ENCODE measurements around the gene SORBS1. TPM values are rescaled to one million over a fixed set of nuclear protein-coding genes. Genes with fewer than 3 reads are reported as not detected.

Gene SORBS1
- polyA plus RNA-seq, 3 donors from 2014 or later: 0.33 to 1.8 (median 0.82) TPM

GRCh38 chr10:95496951-95497350, 64.2 kb downstream of the SORBS1 start:
- no peak for DNase-seq
- peaks cover 1 to 5% (median 2%) of the 10 kb centered on the region in 3 donors for H3K27me3 Mint-ChIP-seq (ENCODE audit: low read depth in 3 of 3)
- no peak overlapping the region for H3K4me3 Mint-ChIP-seq
- no peaks in the 10 kb centered on the region for H3K9me3 Mint-ChIP-seq
- H3K36me3 Mint-ChIP-seq: no peaks in the 10 kb centered on the region
- no peaks in the 10 kb centered on the region for H3K4me1 Mint-ChIP-seq
- no peak overlapping the region for H3K27ac Mint-ChIP-seq

DNA sequence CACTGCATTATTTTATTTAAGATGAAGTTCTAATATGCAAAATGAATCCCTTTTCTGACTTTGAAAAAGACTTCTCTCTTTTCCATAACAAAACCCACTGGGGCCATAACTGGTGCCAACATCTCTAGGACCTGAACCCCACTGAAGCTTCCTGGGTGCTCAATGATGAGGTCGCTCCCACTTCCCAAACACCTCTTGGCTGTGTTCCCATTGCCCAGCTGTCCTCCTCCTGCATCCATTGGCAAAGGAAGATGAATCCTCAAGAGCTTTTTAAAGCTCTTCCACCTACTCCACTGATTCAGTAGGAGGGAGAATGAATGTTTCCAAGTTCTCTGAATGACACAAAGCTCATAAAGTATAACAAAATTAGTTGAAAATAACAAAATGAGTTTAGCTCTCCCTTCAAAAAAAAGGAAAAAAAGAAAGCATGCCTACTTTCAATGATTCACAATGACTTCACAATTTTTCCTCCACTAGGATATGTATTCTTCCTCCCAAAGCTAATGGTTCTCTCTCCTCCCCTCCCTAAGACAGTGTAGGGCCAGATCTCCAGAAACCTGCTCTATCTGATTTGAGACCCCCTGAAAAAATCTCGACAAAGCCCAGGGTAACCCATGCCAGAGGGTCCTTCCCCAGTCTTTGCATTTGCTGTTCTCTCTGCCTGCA, 64.8 kb downstream of the SORBS1 start:
- Mint-ChIP-seq H3K27me3 (ENCODE audit: low read depth in 3 of 3) (peaks cover 1 to 5% (median 2%) of the 10 kb centered on the region in 3 donors), H3K4me3 (no peak overlapping the region), H3K9me3 (no peaks in the 10 kb centered on the region), H3K4me1 (no peaks in the 10 kb centered on the region), H3K27ac (no peak overlapping the region), H3K36me3 (no peaks in the 10 kb centered on the region)
- DNase-seq: no peak

DNA sequence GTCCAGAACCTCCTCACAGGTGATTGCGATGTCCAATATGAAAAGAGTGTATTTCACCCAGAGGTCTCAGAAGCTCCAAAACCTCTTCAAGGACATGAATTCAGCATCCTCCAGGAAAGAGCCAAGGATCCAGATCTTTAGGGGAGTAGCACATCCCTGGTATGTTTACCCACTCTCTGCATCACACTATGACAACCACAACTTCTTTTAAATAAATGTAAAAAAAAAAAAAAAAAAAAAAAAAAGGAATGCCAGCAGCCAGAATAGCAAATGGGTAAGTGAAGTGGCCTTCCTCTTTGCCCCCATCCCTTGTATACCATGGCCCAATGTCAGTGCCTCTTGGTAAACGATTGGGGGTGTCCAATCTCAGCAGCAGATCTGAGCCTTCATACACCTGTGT, 67.3 kb downstream of the SORBS1 start:
- H3K9me3 Mint-ChIP-seq: no peaks in the 10 kb centered on the region
- H3K4me3 Mint-ChIP-seq: no peak overlapping the region
- no peak for DNase-seq
- H3K36me3 Mint-ChIP-seq: no peaks in the 10 kb centered on the region
- no peaks in the 10 kb centered on the region for H3K4me1 Mint-ChIP-seq
- no peak overlapping the region for H3K27ac Mint-ChIP-seq
- peaks cover 1 to 5% (median 2%) of the 10 kb centered on the region in 3 donors for H3K27me3 Mint-ChIP-seq (ENCODE audit: low read depth in 3 of 3)

DNA sequence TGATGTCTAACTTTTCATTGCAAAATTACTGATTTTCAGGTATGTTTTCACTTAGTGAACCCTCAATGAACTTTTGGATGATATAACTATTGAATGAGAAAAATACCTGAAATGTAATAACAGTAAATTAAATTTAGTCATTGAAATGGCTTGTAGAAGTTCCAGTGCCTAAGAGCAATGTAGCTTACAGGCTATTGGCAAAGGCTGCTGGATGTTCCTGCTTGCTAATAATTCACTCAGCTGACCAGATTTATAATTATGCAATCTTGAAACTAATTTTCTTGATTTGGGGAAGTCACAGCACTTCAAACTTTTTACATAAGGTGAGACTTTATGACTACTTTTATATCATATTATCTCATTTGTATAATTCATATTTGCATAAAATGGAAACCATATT, 73.2 kb downstream of the SORBS1 start:
- H3K4me1 Mint-ChIP-seq: peaks cover 10 to 15% of the 10 kb centered on the region in 2 donors
- no peaks in the 10 kb centered on the region for H3K36me3 Mint-ChIP-seq
- no peaks in the 10 kb centered on the region for H3K27me3 Mint-ChIP-seq (ENCODE audit: low read depth in 3 of 3)
- H3K27ac Mint-ChIP-seq: no peak overlapping the region
- DNase-seq: no peak
- H3K4me3 Mint-ChIP-seq: no peak overlapping the region
- no peaks in the 10 kb centered on the region for H3K9me3 Mint-ChIP-seq

DNA sequence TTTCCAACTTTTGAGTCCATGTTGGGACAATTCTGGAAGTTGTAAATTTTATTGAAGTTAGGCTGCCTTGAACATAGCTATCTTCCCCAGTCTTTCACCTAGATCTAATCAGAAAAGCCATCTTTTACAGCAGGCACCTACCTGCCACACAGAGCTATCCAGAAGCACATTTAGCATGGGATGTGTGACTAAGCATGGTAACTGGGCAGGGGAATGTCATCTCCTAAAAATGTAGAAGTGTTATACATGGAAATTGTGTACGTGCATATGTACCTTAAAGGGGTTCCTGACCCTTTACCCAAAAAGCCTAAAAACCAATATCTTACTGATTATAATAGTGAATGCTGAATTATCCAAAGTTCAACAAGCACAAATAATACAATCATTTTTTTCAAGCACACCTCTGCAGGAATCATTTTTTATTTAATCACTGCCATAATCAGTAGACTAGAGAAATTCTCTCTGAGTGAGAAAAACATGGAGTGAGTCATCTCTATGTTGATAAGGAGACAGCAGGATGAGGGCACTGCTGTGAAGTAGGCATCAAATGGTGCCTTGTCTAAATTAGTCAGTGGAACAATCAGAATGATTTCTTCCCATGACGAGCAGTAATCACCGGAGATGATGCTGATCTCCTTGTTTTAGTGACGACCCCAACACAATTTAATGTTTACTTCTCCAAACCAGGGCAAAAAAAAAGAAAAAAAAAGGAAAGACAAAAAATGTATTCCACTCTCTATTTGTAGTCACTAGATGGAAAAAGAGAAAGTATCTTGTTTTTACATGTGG, 75.9 kb downstream of the SORBS1 start:
- peaks cover 10 to 15% of the 10 kb centered on the region in 2 donors for H3K4me1 Mint-ChIP-seq
- H3K27ac Mint-ChIP-seq: peak overlapping the region in 2 of 6 donors; percentile 12 to 27

GRCh38 chr10:95482501-95483233, 78.5 kb downstream of the SORBS1 start:
- Mint-ChIP-seq H3K4me1 (peaks cover 10 to 15% of the 10 kb centered on the region in 2 donors), H3K27ac (no peak overlapping the region), H3K4me3 (no peak overlapping the region), H3K27me3 (ENCODE audit: low read depth in 3 of 3) (no peaks in the 10 kb centered on the region), H3K9me3 (no peaks in the 10 kb centered on the region), H3K36me3 (no peaks in the 10 kb centered on the region)
- no peak for DNase-seq

More for the DNA sequence above, 75.9 kb downstream of the SORBS1 start:
- no peaks in the 10 kb centered on the region for H3K9me3 Mint-ChIP-seq
- DNase-seq: no peak
- H3K36me3 Mint-ChIP-seq: no peaks in the 10 kb centered on the region
- H3K4me3 Mint-ChIP-seq: peak overlapping the region in 2 of 5 donors; percentile 0 to 29
- H3K27me3 Mint-ChIP-seq (ENCODE audit: low read depth in 3 of 3): no peaks in the 10 kb centered on the region

GRCh38 chr10:95480901-95481491, 80.2 kb downstream of the SORBS1 start:
- DNase-seq: no peak
- Mint-ChIP-seq H3K4me1 (peaks cover 8 to 11% of the 10 kb centered on the region in 2 donors), H3K36me3 (no peaks in the 10 kb centered on the region), H3K27me3 (ENCODE audit: low read depth in 3 of 3) (no peaks in the 10 kb centered on the region), H3K4me3 (no peak overlapping the region), H3K9me3 (no peaks in the 10 kb centered on the region), H3K27ac (no peak overlapping the region)

- Mint-ChIP-seq H3K4me1 (peaks cover 2 to 4% of the 10 kb centered on the region in 2 donors), H3K27ac (no peak overlapping the region), H3K27me3 (ENCODE audit: low read depth in 3 of 3) (no peaks in the 10 kb centered on the region), H3K4me3 (no peak overlapping the region), H3K36me3 (no peaks in the 10 kb centered on the region), H3K9me3 (no peaks in the 10 kb centered on the region)
- DNase-seq: no peak
Observed at GRCh38 chr10:95480102-95480900, 80.9 kb downstream of the SORBS1 start.

DNA sequence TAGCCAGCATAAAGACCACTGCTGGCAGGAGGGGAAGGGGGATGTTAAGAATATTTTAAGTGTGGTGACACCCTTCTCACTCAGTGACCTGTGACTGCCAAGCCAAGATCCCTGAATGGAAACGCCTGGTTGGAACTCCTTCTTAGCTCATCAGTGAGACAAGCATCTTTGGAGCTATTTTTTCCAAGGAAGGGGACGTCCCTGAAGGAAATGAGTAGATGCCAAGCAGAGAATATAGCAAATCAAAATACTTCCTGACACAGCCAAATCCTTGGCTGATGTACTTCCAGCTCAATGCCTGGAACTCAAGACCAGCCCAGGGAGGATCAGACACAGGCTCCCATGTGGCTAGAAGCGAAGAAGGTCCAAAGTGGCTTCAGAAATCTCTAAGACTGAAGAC, 82.2 kb downstream of the SORBS1 start:
- Mint-ChIP-seq H3K4me1 (no peaks in the 10 kb centered on the region), H3K36me3 (no peaks in the 10 kb centered on the region), H3K4me3 (no peak overlapping the region), H3K27ac (no peak overlapping the region), H3K9me3 (no peaks in the 10 kb centered on the region), H3K27me3 (ENCODE audit: low read depth in 3 of 3) (no peaks in the 10 kb centered on the region)
- no peak for DNase-seq

DNA sequence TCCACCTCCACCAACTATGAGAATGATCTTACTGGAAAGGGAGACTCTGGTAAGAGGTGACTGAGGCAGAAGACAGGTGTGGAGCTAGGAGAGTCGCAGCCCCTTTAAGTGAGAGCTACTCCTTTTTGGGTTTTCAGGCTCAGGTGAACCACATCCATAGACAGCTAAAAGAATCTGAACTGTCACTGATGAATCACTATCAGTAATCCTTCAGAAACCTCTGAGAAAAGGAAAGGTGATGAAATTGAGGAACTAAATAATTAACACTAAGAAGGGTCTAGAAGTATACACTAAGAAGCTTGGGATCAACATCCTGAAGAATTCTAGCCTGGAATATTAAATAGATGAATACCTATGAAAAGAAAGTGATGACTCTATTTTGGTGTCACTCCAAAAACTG, 83.0 kb downstream of the SORBS1 start:
- DNase-seq: no peak

DNA sequence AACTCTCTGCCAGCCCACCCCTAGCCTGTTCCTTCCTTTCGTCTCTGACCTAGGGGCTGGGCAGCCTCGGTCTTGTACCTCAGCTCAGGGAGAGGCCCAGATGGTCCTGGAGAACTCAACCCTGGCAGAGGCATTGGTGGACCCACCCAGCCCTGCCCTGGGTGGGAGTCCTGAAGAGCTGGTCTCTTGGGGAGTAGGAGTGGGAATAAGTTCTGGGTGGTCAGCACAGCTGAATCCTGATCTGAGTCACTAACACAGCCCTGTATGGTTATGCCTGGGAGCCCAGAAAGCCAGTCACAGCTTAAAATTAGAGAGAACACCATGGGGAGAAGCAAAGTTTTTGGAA, 84.0 kb downstream of the SORBS1 start:
- Mint-ChIP-seq H3K9me3 (no peaks in the 10 kb centered on the region), H3K27me3 (ENCODE audit: low read depth in 3 of 3) (peaks cover 0 to 1% (median 0%) of the 10 kb centered on the region in 3 donors), H3K36me3 (no peaks in the 10 kb centered on the region), H3K4me1 (no peaks in the 10 kb centered on the region), H3K27ac (no peak overlapping the region), H3K4me3 (no peak overlapping the region)
- no peak for DNase-seq

More for the DNA sequence above, 83.0 kb downstream of the SORBS1 start:
- Mint-ChIP-seq H3K9me3 (no peaks in the 10 kb centered on the region), H3K27me3 (ENCODE audit: low read depth in 3 of 3) (no peaks in the 10 kb centered on the region), H3K4me1 (no peaks in the 10 kb centered on the region), H3K27ac (no peak overlapping the region), H3K36me3 (no peaks in the 10 kb centered on the region), H3K4me3 (no peak overlapping the region)

- H3K9me3 Mint-ChIP-seq: no peaks in the 10 kb centered on the region
- H3K27ac Mint-ChIP-seq: no peak overlapping the region
- H3K36me3 Mint-ChIP-seq: no peaks in the 10 kb centered on the region
- H3K27me3 Mint-ChIP-seq (ENCODE audit: low read depth in 3 of 3): peaks cover 0 to 1% (median 0%) of the 10 kb centered on the region in 3 donors
- no peak overlapping the region for H3K4me3 Mint-ChIP-seq
- DNase-seq: no peak
- no peaks in the 10 kb centered on the region for H3K4me1 Mint-ChIP-seq
Observed at GRCh38 chr10:95476469-95477174, 84.5 kb downstream of the SORBS1 start.
